ENCODE measurements around the gene CSNK1E.
"Not testable (repeated sequence)": the region's sequence is repeated elsewhere in the genome, so short reads cannot be mapped to it uniquely, and the experiment has no call there.

The CSNK1E gene

GRCh38 chr22:38317122-38317994, at the start of gene CSNK1E:
Gene CSNK1E (minus strand): TSS chr22:38317433. CDS start chr22:38314157, 3,276 bp downstream.
- DNase-seq: peak; percentile 27

GRCh38 chr22:38365829-38366228, 48.6 kb upstream of the CSNK1E start:
- DNase-seq: not testable (repeated sequence)

GRCh38 chr22:38365174-38365573, 47.9 kb upstream of the CSNK1E start:
- not testable (repeated sequence) for DNase-seq

- DNase-seq: not testable (repeated sequence)
Observed at GRCh38 chr22:38360560-38360959, 43.3 kb upstream of the CSNK1E start.

- not testable (repeated sequence) for DNase-seq
Observed at GRCh38 chr22:38359817-38360216, 42.6 kb upstream of the CSNK1E start.

- not testable (repeated sequence) for DNase-seq
Observed at GRCh38 chr22:38357971-38358370, 40.7 kb upstream of the CSNK1E start.

GRCh38 chr22:38355275-38355674, 38.0 kb upstream of the CSNK1E start:
- no peak for DNase-seq

- no peak for DNase-seq
Observed at GRCh38 chr22:38353701-38354100, 36.5 kb upstream of the CSNK1E start.

GRCh38 chr22:38353142-38353629, 36.0 kb upstream of the CSNK1E start:
- DNase-seq: peak; percentile 13

- DNase-seq: no peak
Observed at GRCh38 chr22:38352436-38352835, 35.2 kb upstream of the CSNK1E start.

- DNase-seq: no peak
Observed at GRCh38 chr22:38350444-38351359, 33.5 kb upstream of the CSNK1E start.

- DNase-seq: no peak
Observed at GRCh38 chr22:38348751-38349496, 31.7 kb upstream of the CSNK1E start.

GRCh38 chr22:38347944-38348750, 30.9 kb upstream of the CSNK1E start:
- DNase-seq: no peak

GRCh38 chr22:38347181-38347943, 30.1 kb upstream of the CSNK1E start:
- no peak for DNase-seq

GRCh38 chr22:38346506-38346905, 29.3 kb upstream of the CSNK1E start:
- DNase-seq: no peak

- no peak for DNase-seq
Observed at GRCh38 chr22:38345782-38346181, 28.5 kb upstream of the CSNK1E start.

GRCh38 chr22:38339893-38340292, 22.7 kb upstream of the CSNK1E start:
- not testable (repeated sequence) for DNase-seq

- DNase-seq: peak; percentile 74
Observed at GRCh38 chr22:38338772-38339379, 21.6 kb upstream of the CSNK1E start.

GRCh38 chr22:38336699-38337098, 19.5 kb upstream of the CSNK1E start:
- DNase-seq: no peak

GRCh38 chr22:38335077-38335476, 17.8 kb upstream of the CSNK1E start:
- no peak for DNase-seq
